22Rv1 (cell line): Measurements from ENCODE around the gene DRC1.

ENCODE experiments used
- H3K27ac ChIP-seq: fragments of 450-650 bp; 2 replicates; pipeline ENCODE4 v1.5.1; 2017
- ZFX ChIP-seq: fragments of 450-650 bp; IDR thresholded peaks from 2 replicates; pipeline ENCODE4 v1.6.1; 2017; ENCODE audit warnings: antibody characterized with exemption, borderline replicate concordance
- TF ChIP-seq, protein P1 (sequence below): fragments of 450-650 bp; IDR thresholded peaks from 2 replicates; pipeline ENCODE4 v1.5.1; 2017; ENCODE audit warnings: mild to moderate bottlenecking

The DRC1 gene

DNA sequence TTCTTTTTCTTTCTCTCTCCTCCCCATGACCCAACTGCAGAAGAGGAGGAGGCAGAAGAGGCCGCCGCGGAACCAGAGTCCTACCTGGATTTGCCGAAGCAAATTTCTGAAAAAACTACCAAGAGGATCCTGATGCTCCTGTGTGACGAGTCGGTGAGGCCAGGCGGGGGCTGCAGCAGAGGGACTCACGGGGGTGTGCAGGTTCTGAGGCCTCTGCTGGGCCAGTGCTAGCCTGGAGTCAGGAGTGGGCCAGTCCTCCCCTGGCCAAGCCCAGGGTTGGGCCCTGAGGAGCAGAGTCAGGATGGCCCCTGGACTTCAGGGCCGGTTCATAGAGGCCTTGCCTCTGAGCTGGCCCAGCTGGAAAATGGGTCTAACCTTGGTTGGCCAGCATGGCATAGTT is 46.9 kb downstream of the DRC1 start:
- no peak overlapping the region for H3K27ac ChIP-seq

DNA sequence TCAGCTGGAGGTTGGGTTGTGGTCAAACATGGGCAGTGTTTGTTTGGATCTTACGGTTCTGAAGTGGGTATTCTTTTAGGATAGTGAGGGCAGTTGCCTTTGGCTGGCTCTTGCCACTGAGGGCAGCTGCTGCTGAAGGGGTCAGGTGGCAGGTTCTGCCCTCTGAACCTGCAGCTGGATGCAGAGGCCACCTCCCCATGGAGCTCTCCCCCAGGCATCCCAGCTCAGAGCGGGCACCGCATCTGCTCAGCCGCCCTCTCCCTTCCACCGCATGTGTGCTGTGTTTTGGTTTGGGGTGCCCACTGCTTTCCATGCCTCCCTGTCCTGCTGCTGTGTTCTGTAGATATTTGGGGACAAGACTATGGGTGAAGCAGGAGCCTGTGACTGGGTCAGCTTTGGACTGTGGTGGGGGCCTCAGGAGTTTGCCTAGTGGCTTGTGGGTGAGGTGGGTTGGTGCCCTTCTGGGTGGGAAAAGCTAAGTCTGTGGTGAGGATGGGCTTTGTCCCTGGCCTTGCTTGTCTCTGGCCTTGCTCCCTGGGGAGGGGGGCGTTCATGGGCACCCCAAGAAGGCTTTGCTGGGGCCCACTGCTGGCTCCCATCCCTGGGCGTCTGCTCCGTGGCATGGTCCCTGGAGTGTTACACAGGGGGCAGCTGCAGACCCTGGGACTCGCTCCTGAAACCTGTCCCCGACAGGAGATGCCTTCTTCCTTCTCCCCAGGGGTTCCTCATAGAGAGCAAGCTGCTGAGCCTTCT is 47.7 kb downstream of the DRC1 start:
- H3K27ac ChIP-seq = no peak overlapping the region
- TF ChIP-seq, protein P1, sequence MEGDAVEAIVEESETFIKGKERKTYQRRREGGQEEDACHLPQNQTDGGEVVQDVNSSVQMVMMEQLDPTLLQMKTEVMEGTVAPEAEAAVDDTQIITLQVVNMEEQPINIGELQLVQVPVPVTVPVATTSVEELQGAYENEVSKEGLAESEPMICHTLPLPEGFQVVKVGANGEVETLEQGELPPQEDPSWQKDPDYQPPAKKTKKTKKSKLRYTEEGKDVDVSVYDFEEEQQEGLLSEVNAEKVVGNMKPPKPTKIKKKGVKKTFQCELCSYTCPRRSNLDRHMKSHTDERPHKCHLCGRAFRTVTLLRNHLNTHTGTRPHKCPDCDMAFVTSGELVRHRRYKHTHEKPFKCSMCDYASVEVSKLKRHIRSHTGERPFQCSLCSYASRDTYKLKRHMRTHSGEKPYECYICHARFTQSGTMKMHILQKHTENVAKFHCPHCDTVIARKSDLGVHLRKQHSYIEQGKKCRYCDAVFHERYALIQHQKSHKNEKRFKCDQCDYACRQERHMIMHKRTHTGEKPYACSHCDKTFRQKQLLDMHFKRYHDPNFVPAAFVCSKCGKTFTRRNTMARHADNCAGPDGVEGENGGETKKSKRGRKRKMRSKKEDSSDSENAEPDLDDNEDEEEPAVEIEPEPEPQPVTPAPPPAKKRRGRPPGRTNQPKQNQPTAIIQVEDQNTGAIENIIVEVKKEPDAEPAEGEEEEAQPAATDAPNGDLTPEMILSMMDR = no peak
- no peak for TF ChIP-seq ZFX

More for the DNA sequence above, 46.9 kb downstream of the DRC1 start:
- TF ChIP-seq, protein P1 = no peak
- TF ChIP-seq ZFX = no peak

DNA sequence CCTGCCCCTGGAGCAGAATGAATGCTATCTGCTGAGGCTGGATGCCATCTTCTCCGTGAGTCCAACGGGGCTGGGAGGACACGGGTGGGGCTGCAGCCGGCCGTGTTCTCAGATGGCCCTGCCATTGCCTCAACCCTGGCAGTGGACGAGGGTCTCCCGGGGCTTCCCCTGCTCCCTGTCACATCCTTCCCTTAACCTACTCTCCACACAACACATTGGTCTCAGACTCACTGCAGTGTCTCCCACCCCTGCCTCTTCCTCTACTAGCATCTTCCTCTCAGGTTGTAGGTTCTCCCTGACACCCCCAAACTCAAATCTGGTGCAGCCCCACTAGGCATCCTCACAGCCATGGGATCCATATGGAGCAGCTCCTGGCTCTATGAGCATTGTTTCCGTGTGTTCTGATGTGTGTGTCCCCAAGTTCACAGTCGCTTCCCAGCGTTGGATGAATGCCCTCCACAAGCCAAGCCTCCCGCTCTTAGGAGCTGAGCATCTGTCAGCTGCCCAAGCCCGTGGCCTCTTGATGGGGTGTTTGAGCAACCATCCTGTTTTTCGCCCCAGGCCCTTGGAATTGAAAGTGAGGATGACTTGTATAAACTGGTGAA is 48.4 kb downstream of the DRC1 start:
- H3K27ac ChIP-seq = no peak overlapping the region
- TF ChIP-seq, protein P1 = no peak

DNA sequence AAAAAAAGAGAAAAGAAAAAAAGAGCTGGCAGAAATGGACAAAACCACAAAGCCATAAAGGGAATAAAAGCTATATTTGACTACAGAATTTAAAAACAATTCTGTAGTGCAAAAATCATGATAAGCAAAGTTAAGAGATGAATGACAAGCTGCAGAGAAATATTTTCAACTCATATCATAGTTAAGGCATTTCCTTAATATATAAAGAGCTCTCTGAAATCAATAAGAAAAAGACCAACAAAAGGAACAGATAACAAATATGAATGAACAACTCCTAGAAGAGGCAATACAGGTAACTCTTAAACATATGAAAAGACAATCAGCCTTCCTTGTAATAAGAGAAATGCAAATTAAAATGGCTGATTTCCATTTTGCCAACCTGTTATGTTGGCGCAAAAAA is 50.0 kb downstream of the DRC1 start:
- TF ChIP-seq, protein P1 = no peak
- no peak for TF ChIP-seq ZFX

DNA sequence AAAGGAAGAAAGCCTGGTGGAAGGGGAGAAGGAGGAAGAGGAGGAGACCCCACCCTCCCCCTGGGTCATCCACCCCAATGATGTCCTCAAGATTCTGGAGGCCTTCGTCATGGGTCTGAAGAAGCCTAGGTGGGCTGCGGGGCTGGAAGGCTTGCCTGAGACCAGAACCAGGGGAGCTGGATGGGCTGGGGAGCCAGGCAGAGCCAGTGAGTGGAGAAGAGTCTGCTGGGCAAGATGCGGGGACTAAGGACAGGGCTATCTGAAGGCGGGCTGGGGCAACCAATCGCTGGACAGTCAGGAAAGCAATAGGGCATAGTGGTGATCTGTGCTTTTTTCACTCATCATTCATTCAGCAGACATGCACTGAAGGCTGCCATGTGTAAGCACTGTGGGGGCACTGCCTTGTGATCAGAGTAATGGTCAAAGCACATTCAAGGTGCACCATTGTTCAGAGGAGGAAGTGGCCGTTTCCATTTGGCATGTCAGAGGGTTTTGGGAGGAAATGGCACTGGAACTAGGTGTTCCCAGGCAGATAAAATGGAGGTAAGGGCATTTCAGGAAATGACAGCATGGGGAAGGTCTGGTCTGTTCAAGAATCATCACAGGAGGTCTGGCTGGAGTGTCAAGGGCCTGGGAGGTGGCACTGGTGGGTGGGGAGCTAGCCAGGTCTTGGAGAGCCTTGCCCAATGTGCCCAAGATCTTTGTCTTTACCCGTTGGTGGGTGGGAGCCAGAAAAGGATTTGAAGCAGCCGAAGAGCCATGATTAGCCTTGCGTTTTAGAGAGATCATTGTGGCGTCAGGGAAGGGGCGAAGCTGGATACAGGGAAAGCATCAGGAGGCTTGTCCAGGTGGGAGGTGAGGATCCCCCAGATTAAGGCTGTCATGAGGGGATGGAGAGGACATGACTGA is 52.0 kb downstream of the DRC1 start:
- no peak overlapping the region for H3K27ac ChIP-seq
- TF ChIP-seq, protein P1 = no peak

More for the DNA sequence above, 50.0 kb downstream of the DRC1 start:
- no peak overlapping the region for H3K27ac ChIP-seq

DNA sequence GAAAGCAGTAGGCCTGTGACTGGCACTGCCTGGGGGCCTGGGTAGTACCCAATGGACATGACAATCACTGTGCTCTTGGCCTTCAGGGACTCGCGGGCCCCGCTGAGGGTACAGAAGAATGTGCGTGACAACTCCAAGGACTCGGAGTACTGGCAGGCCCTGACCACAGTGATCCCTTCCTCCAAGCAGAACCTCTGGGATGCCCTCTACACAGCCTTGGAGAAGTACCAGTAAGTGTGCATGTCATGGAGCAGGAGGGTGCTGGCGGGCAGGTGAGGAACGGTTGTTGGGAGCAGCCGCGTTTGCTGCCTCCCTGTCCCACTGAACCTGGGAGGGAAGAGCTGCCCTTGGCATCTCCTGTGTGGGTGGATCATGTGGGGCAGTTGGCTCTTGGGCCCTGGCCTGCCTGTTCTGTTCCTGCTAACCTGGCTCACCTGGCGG is 52.9 kb downstream of the DRC1 start:
- TF ChIP-seq ZFX = no peak
- TF ChIP-seq, protein P1 = no peak
- H3K27ac ChIP-seq = no peak overlapping the region
